Spleen (tissue), 11 donors: Measurements from ENCODE around the gene BHMT. TPM values are rescaled to one million over a fixed set of nuclear protein-coding genes. Genes with fewer than 3 reads are reported as not detected.

Source experiments
- DNase-seq: peaks from one replicate; pipeline ENCODE4 v3.0.0-alpha.2; 2020
- H3K27ac ChIP-seq, 8 donors: fragments of 200-600 bp; sonication (generic) in 7 of 8; 1 replicate in 4 of 8; 2 replicates in 4 of 8; pipeline versions ENCODE4 v1.5.0 to v1.8.0; 2016 to 2021; ENCODE audit warnings: inconsistent platforms in 4 of 8, mild to moderate bottlenecking in 4 of 8, moderate library complexity in 1 of 8
- H3K27me3 ChIP-seq, 7 donors: fragments of 200-600 bp; sonication (generic) in 6 of 7; replicated peaks in 1 of 7; 1 replicate in 4 of 7; 2 replicates in 3 of 7; pipeline versions ENCODE4 v1.5.0 to v1.8.0; 2016 to 2021; ENCODE audit warnings: inconsistent platforms in 3 of 7, mild to moderate bottlenecking in 1 of 7
- H3K36me3 ChIP-seq, 6 donors: fragments of 200-600 bp; sonication (generic) in 5 of 6; 1 replicate in 4 of 6; 2 replicates in 2 of 6; pipeline versions ENCODE4 v1.5.0 to v1.8.0; 2016 to 2021; ENCODE audit warnings: inconsistent platforms in 2 of 6
- H3K4me1 ChIP-seq, 6 donors: fragments of 200-600 bp; sonication (generic) in 5 of 6; 1 replicate in 3 of 6; 2 replicates in 3 of 6; pipeline versions ENCODE4 v1.5.0 to v1.8.0; 2016 to 2021; ENCODE audit warnings: inconsistent platforms in 3 of 6
- H3K4me3 ChIP-seq, 8 donors: fragments of 200-600 bp; sonication (generic) in 7 of 8; 1 replicate in 4 of 8; 2 replicates in 4 of 8; pipeline versions ENCODE4 v1.5.0 to v1.8.0; 2016 to 2021; ENCODE audit warnings: inconsistent platforms in 4 of 8, mild to moderate bottlenecking in 4 of 8, moderate library complexity in 2 of 8
- H3K9me3 ChIP-seq, 8 donors: fragments of 200-600 bp; sonication (generic) in 7 of 8; 1 replicate in 4 of 8; 2 replicates in 4 of 8; pipeline versions ENCODE4 v1.5.0 to v1.8.0; 2016 to 2021; ENCODE audit warnings: inconsistent platforms in 4 of 8
- CTCF ChIP-seq, 11 experiments: fragments of 200-600 bp in 7 of 11; fragments of 450-650 bp in 4 of 11; sonication (generic) in 4 of 11; IDR thresholded peaks in 8 of 11; conservative IDR thresholded peaks in 3 of 11; 1 replicate in 7 of 11; 2 replicates in 4 of 11; pipeline versions ENCODE4 v1.4.0 to v1.8.0; 2016 to 2021; ENCODE audit warnings: antibody characterized with exemption in 11 of 11, inconsistent platforms in 4 of 11, mild to moderate bottlenecking in 1 of 11
- POLR2A ChIP-seq, 3 donors: fragments of 450-650 bp; IDR thresholded peaks; one replicate each; pipeline ENCODE4 v1.5.1; 2017; ENCODE audit warnings: antibody characterized with exemption in 3 of 3, mild to moderate bottlenecking in 1 of 3
- POLR2AphosphoS5 ChIP-seq, 3 donors: sonication (generic); formaldehyde crosslinking; IDR thresholded peaks; one replicate each; pipeline ENCODE4 v1.5.1; 2017; ENCODE audit warnings: antibody characterized with exemption in 3 of 3
- WGBS, 5 donors: extraction: QIAGEN DNeasy Blood & Tissue Kit in 3 of 5; methylation state at CpG; one replicate each; pipeline versions ENCODE4 v1.1.5 to v1.1.7; 2013 to 2018; 5-methylcytosine and 5-hydroxymethylcytosine counted together
- intact Hi-C: fragments of 100-400 bp; cut with DNase I; formaldehyde crosslinking; loops from one replicate; pipeline ENCODE4 v1.15.0; 2023; ENCODE audit warnings: low total_unique reads
- polyA plus RNA-seq, 3 donors: library from polyadenylated mRNA; stranded (reverse); fragments of 200-250 nt; gene quantifications; one replicate each; pipeline ENCODE4 v1.2.1, GENCODE V29; 2013
- total RNA-seq, 7 donors: library from RNA; depleted of rRNA in 3 of 7; stranded (reverse); fragments of >200 nt in 3 of 7; fragmentation: NEBNext Ultra II Directional in 4 of 7; extraction: Animal tissue kit (Norgen Biotek cat#: 25700) in 4 of 7; gene quantifications; one replicate each; pipeline versions ENCODE4 v1.1.0 to v1.2.1, GENCODE V29; 2016 to 2021
- donor health status: healthy with polysubstance abuse.
- donor health status: DM: no; HTN: no; CAD: no; lungs with moderate emphysema.
- donor health status: DM: no; HTN: no; CAD: no.
- donor health status: Bipolar disorder and iron deficiency.
- donor health status: healthy.
- donor health status: DM: no; HTN: no; CAD: no.
- donor health status: DM: yes; HTN: yes; CAD: no.

Gene BHMT
- total and polyA plus RNA-seq, 10 donors, result not detected

GRCh38 chr5:79077680-79078365, 33.8 kb upstream of the BHMT start:
- no peaks in the 10 kb centered on the region for H3K27me3 ChIP-seq
- no peaks in the 10 kb centered on the region for H3K36me3 ChIP-seq
- H3K4me3 ChIP-seq, result no peak overlapping the region
- H3K4me1 ChIP-seq, result no peaks in the 10 kb centered on the region
- WGBS, 5 donors, result 46 to 78% (median 63%) methylated on average over 3 of the region's 3 CpGs
- H3K9me3 ChIP-seq, result peaks cover 0 to 3% (median 0%) of the 10 kb centered on the region in 8 donors
- TF ChIP-seq POLR2AphosphoS5 (IDR thresholded peaks at IDR 0.05) (no peak), POLR2A (IDR thresholded peaks at IDR 0.05) (no peak), CTCF (IDR thresholded peaks at IDR 0.05 in 8 of 11, conservative IDR thresholded peaks at IDR 0.05 in 3 of 11) (no peak)
- no peak for DNase-seq
- intact Hi-C loops, result no loop called here
- H3K27ac ChIP-seq, result no peak overlapping the region

GRCh38 chr5:79080804-79081203, 30.8 kb upstream of the BHMT start:
- Histone ChIP-seq H3K27ac (no peak overlapping the region), H3K4me3 (no peak overlapping the region), H3K36me3 (no peaks in the 10 kb centered on the region), H3K4me1 (no peaks in the 10 kb centered on the region), H3K27me3 (no peaks in the 10 kb centered on the region), H3K9me3 (no peaks in the 10 kb centered on the region)
- DNase-seq, result no peak
- 76 to 86% (median 82%) methylated on average over 2 of the region's 2 CpGs for WGBS, 5 donors
- no peak for TF ChIP-seq POLR2A (IDR thresholded peaks at IDR 0.05)
- no peak for TF ChIP-seq CTCF (IDR thresholded peaks at IDR 0.05 in 8 of 11, conservative IDR thresholded peaks at IDR 0.05 in 3 of 11)
- no peak for TF ChIP-seq POLR2AphosphoS5 (IDR thresholded peaks at IDR 0.05)
- intact Hi-C loops, result no loop called here

GRCh38 chr5:79081779-79082178, 29.8 kb upstream of the BHMT start:
- no peak for DNase-seq
- Histone ChIP-seq H3K27me3 (no peaks in the 10 kb centered on the region), H3K36me3 (no peaks in the 10 kb centered on the region), H3K9me3 (no peaks in the 10 kb centered on the region), H3K4me1 (no peaks in the 10 kb centered on the region), H3K4me3 (no peak overlapping the region), H3K27ac (no peak overlapping the region)
- 87 to 97% (median 91%) methylated on average over 5 of the region's 5 CpGs for WGBS, 5 donors
- TF ChIP-seq POLR2AphosphoS5 (IDR thresholded peaks at IDR 0.05) (no peak), POLR2A (IDR thresholded peaks at IDR 0.05) (no peak), CTCF (IDR thresholded peaks at IDR 0.05 in 8 of 11, conservative IDR thresholded peaks at IDR 0.05 in 3 of 11) (no peak)
- intact Hi-C loops, result no loop called here

GRCh38 chr5:79086116-79086515, 25.5 kb upstream of the BHMT start:
- H3K36me3 ChIP-seq, result no peaks in the 10 kb centered on the region
- H3K27me3 ChIP-seq, result no peaks in the 10 kb centered on the region
- WGBS, 5 donors, result 70 to 88% (median 80%) methylated on average over 2 of the region's 2 CpGs
- no peaks in the 10 kb centered on the region for H3K4me1 ChIP-seq
- no peaks in the 10 kb centered on the region for H3K9me3 ChIP-seq
- H3K27ac ChIP-seq, result no peak overlapping the region
- no peak for DNase-seq
- TF ChIP-seq CTCF (IDR thresholded peaks at IDR 0.05 in 8 of 11, conservative IDR thresholded peaks at IDR 0.05 in 3 of 11), result no peak
- intact Hi-C loops, result no loop called here
- H3K4me3 ChIP-seq, result no peak overlapping the region
